Suppressor macrophage (primary cell): ENCODE measurements around the gene MTRFR.
A peak's percentile ranks its signal among the peaks of the same experiment; 100 is the strongest.
"Not testable (repeated sequence)": the region's sequence is repeated elsewhere in the genome, so short reads cannot be mapped to it uniquely, and the experiment has no call there.

Source experiments
- DNase-seq, 4 experiments: peaks; one replicate each; pipeline ENCODE4 v3.0.0-alpha.2; 2020 to 2022

Gene MTRFR

DNA sequence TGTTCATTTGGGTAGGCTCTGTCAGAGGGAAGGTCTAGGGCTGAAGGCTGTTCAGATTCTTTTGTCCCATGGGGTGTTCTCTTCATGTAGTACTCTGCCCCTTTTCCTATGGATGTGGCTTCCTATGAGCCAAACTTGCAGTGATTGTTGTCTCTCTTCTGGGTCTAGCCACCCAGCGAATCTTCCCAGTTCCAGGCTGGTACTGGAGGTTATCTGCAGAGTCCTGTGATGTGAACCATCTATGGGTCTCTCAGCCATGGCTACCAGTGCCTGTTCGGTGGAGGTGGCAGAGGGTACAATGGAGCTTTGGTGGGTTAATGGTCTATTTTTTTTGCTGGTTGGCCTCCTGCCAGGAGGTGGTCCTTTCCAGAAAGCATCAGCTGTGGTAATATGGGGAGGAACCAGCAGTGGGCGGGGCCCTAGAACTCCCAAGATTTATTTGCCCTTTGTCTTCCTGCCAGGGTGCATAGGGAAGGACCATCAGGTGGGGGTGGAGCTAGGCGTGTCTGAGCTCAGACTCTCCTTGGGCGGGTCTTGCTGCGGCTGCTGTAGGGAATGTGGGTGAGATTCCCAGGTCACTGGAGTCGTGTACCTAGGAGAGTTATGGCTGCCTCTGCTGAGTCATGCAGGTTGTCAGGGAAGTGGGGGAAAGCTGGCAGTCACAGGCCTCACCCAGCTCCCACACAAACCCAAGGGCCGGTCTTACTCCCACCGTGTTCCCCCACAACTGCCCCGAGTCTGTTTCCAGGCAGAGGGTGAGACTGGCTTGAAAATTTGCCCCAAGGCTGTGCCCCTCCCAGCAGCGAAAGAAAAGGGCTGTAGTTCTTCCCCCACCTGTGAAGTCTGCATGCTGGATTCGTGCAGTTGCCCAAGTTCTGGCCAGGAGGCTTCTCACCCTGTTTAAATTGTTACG lies 17.5 kb downstream of the MTRFR start:
- peak in 3 of 4 experiments; percentile 5 to 43 (median 20) for DNase-seq

DNA sequence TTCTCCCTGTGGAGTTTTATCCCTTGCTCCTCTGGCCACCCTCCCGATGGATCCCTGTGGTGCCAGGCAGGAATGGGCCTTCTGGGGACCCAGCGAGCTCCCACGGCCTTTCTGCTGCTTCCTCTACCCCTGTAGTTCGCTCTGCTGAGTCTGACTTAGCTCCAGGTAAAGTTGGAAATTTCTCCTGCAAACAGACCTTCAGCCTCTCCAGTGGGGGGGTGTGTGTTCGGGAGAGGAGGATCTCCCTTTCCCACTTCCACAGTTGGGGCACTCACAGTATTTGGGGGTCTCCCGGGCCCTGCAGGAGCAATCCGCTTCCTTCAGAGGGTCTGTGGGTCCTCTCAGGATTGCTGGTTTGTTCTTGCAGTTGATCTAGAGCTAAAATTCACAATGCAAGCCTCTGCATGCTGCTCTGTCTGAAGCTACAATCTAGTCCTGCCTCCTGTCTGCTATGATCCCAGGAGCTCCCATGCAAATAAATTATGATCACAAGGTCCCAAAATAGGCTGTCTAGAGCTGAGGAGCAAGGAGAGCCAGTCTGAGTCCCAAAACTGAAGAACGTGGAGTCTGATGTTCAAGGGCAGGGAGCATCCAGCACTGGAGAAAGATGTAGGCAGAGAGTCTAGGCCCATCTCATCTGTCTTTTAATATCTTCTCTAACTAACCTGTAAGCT lies 18.3 kb downstream of the MTRFR start:
- DNase-seq, result no peak

DNA sequence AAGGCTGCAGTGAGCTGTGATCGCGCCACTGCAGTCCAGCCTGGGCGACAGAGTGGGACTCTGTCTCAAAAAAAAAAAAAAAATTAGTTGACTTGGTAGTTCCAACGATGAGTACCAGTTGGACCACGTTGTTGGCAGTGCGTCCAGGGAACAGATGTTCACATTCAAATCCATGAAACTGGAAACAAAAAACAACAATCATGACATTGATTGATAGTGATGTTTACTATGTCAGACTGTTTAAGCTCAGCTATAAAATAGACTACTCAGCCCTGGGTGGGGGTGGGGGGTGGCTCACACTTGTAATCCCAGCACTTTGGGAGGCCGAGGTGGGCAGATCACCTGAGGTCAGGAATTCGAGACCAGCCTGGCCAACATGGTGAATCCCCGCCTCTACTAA lies 19.1 kb downstream of the MTRFR start:
- DNase-seq, result not testable (repeated sequence)

DNA sequence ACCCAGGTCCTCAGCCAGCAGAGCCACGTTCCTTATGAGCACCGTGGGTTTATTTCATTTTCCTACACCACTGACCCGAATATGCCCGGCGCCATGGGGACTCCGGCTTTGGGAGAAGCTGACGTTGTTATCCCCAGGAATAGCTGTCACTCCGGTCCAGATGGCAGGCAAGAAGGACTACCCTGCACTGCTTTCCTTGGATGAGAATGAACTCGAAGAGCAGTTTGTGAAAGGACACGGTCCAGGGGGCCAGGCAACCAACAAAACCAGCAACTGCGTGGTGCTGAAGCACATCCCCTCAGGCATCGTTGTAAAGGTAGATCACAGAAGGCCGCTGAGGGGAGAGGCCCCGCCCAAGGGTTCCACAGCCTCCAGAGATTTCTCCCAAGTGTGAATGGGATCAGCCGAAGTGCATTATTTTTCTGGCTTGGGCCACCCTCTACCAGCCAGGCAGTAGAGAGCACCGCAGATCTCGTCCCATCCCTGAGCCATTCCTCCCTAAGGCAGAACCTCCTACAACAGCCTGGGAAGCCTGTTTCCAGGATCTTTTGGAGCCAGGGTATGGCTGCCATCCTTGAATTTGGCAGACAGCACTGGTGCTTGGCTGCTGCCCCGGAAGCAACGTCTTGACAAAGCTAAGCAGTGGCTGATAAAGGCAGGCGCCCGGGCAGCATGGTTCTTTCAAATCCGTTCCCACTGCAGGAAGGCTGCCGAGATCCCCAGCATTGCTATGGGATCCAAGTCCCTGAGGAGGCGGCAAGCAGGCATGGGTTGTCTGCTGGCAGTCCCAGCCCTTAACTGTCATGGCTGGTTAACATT lies 20.6 kb downstream of the MTRFR start:
- DNase-seq, result no peak

DNA sequence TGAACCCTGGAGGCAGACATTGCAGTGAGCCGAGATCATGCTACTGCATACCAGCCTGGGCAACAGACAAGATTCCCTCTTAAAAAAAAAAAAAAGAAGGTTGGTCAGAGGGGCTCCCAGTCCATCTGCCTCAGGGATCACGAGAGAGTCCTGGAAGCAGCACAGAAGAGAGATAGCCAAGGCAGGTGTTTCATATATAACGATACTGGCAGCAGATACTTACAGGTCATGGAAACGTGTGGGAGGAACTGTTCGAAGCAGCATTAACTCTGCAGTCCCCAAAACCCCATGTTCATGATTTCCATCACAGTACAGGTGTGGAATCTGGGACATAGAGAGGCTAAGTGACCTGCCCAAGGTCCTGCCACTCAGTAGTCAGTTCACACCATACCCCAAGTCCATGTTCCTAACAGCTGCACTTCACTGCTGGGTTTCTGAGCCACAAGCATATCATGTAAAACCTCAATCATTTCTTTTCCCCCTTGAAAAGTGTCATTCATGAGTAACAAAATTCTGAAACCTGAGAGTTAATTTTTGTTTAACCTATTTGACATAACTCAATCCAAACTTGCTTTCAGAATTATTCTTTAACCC lies 21.7 kb downstream of the MTRFR start:
- DNase-seq, result no peak

DNA sequence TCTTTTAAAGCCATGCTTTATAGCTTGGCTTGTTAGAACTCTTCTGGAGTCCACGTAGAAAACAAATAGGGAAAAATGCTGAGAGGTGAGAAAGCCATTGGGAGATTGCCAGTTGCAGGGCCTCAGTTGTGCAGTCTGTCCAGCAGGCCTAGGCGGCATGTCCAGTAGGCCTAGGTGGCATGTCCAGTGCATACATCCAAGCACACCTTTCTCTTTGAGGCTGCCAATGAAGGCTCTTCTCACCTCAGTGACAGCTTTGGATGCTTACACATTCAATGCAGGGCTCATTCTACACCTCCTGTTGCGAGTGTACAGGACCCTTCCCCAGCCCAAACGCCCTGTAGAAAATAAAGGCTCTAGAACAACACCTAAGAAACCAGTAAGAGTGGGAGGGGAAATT lies 25.4 kb downstream of the MTRFR start:
- no peak for DNase-seq

DNA sequence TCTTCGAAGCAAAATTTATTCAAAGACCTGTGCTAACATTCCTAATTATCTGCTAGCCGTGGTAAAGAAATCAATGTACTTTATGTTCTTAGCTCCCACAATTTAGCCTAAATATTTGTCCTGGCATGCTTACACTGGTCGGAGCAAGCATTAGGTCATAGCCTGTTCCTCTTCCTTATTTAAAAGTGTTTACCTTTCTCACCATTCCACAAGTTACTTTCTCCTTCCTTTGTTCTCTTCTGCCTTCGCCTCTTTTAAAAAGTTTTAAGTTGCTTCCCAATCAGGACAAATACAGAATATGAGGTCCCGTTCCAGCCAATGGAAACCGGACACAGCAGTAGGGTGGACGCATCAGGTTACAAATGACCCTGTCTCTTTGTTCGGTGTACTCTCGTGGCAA lies 26.8 kb downstream of the MTRFR start:
- no peak for DNase-seq

DNA sequence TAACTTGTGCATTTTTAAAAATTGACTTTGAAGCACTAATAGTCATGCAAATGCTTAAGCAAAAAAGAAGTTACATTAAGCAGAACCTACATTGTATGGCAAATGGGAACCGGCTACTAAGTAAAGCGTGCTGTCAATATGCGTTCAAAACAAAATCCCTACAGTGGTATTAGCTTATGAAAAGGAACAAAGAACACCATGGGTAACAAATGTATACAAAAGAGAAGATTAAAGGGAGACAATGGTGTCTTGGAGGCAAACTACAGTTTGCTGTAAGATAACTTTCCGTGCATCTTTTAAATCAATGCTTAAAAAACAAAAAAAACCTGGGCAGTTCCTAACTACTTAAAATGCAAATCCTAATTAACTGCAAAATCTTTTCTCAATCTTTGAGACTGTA lies 28.0 kb downstream of the MTRFR start:
- DNase-seq, result no peak

DNA sequence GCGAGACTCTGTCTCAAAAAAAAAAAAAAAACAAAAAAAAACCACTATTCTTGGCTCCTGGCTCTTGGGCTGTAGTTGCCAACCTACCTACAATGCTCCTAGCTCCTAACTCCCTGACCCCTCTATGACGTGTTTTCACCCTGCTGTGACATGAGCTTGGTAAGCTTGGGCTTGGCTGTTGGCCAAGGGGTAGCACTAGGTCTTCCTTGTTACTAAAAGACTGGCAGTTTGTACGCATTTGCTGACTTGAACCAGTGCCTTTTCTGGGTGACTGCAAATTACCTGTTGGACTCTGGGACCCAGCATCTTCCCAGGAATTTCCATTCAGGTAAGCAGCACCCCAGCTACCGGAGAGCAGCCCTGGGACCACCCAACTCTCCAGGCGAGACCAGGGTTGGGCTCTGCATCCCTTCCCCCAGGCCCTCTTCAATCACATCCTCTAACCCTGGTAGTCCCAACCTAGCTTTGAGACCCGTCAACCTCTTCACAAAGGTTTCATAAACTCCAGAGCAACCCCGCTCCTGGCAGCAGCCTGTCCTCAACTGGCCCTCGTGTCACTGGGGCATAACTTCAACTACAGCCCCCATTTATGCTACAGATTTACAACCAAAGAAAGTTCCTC lies 30.1 kb downstream of the MTRFR start:
- no peak for DNase-seq

DNA sequence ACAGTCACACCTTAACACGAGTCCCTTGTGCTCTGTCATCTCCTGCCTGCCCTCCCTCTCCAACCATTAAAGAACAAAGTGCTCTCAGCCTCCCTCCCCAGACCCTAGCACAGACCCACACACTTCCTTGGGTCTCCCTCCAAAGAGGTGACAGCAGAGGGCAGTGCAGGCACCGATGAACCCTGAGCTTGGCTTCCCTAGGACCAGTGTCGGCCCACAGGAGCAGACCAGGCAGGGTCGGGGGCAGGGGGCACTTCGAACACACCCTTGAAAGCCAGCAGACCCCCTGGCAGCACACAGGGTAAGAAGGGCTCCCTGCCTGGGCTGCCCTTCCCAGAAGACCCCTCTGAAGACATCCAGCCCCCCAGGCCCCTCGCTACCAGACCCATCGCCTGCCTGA lies 31.4 kb downstream of the MTRFR start:
- DNase-seq, result peak in 3 of 4 experiments; percentile 8 to 34 (median 25)

DNA sequence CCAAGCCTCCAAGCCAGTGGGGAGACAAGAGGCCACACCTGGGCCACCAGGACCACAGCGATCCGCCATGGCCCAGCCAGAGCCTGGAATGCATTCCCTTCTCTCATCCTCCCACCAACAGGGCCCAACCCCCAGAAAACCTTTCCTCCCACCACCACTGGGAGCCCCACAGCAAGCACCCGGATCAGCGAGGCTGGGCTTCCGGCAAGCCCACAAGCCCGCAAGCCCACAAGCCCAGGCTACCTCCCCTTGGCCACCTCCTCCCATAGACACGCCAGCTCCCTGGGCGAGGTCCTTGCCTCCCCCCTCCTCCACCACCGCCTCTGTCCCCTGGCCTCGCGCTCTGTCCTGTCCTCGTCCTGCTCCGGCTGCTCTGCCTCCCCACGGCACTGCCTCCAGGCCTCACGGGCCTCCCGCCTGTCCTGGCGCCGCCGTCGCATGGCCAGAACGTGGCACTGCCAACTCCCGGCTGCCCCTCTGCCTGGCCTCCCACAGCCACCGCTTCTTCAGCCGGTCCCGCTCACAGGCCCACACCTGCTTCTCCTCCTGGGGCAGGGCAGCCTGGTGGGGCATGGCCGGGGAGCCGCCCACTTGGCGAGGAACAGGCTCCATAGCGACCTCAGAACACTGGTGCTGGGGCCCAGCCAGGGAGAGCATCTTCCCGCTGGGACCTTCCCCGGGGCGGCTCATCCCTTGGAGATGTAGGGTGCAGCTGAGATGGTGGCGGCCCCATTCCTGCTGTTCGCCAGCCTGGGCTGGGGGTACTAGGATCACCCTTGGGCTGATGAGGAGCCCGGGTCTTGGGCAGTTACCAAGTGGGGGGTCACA lies 32.8 kb downstream of the MTRFR start:
- DNase-seq, result no peak

DNA sequence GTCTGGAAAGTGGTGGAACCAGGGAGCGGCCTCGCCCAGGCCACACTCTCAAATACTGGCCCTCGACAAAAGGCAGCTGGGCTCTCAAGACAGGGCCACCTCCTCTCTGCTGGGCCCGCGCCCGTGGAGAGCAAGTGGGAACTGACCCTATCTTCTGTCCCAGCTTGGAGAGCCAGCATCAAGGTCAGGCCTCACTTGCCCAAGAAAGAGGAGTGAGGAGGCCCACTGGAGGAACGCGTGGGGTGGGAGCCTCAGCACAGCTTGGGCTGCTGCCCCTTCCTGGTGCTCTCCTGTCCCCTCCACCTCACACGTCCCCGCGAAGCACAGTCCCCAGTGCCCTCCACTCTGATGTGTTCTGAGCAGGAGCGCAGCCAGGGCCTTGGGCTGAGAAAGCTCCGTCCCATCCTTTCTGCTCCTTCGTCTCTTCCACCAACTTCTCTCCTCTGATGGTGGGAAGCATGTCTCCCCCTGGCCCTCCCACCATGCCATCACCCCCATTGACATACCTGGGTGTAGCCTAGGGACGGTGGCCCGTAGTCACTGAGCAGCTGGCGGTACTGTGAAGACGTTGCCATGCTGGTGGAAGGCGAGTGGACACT lies 33.5 kb downstream of the MTRFR start:
- no peak for DNase-seq

DNA sequence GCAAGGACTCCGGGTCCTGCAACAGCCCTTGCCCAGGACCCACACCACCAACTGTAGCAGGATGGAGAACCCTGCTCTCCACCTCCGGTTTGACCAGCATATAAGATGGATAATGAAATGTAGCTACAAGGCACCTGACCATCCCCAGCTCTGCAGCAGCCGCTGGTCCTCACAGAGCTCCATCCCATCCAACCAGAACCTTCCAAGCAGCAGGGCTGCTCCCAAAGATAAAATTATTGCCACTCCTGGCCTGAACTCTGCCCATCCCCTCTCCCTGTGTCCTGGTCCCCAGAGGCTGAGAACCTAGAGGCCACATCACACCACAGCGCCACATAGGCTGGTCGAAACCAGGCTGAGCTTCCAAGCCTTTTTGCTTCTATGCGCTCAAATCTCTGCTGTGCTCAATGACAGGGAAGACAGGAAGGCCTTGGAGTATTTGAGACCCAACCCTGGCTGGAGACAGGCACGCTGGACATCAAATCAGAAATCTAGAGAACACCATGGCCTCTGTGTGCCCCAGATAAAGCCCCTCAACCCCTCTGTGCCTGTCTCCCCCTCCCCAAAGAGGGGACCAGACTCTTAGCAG lies 34.2 kb downstream of the MTRFR start:
- DNase-seq, result no peak

DNA sequence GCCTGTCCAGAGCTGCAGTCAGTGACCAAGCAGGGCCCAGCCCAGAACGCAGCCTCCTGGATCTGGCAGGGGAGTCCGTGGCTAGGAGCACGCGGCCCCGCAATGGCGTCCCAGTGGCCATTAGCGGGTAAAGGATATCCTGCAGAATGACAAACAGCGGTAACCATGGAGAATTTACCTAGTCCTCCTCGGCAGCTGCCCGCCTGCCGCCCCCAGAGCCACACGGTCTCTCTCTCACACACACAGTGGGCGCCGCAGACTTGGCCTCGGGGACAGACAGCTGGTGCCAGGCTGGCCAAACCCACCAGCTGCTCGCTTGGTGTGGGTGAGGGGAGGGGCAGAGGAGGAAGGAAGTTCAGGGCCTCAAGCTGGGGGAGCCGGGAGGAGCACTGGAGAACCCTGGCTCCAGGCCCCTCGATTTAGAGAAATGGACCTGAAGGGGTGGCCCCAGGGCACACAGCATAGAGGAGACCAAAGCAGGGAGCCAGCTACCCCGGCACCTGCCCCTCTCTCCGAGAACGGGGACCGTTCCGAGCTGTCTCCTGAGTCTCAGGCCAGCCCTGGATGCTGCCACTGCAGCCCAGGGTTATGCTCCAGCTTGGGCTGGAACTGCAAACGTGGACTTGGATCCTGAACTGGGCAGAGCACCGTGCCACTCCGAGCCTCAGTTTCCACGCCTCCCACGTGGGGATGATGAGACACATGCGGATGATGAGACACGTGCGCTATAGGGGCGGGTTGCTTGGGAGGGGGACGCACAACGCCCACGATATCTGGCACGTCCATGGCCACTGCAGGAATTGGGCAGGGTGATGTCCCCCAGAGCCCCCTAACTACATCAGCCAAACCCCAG lies 35.0 kb downstream of the MTRFR start:
- DNase-seq, result peak; percentile 53 to 76 (median 68)

DNA sequence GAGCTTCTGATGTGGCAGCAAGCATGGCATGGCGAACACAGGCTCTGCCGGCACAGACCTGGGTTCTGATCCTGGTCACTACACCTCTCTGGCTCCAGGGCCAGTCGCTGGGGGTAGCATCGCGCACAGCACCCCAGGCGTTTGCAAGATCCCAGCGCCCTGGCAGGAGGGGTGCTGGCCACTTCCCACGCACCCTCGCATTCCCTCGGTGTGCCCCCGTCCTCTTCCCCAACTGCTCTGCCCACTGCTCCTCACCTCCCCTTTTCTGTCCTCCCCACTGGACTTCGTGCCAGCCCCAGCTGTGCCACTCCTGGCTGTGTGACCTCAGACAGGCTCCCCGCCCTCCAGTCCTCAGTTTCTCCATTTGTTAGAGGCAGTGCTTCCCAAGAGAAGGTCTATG lies 35.6 kb downstream of the MTRFR start:
- DNase-seq, result peak in 2 of 4 experiments; percentile 15 to 31

DNA sequence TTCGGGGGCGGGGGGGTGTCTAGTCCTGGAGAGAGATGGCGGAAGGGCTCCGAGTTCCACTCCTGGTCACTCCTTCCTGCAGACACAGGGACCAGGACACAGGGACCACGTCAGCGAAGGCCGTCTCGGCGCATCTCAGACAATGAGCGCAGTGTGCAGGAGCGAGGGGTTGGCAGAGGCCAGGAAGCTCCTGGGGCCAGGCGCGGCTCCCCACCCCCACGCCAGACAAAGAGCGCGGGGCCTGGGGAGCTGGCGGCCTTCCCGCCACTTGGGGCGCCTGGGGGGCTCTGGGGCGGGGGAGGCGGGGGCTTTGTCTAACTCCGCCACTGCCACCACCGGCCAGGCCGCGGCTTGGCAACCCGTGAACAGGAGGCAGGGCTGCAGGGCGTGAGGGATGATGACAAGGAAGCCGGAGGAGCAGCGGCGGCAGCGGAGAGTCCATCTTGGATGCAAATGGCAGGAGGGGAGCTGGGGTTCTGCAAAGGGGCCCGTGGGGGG lies 36.2 kb downstream of the MTRFR start:
- DNase-seq, result peak; percentile 24 to 66 (median 46)

DNA sequence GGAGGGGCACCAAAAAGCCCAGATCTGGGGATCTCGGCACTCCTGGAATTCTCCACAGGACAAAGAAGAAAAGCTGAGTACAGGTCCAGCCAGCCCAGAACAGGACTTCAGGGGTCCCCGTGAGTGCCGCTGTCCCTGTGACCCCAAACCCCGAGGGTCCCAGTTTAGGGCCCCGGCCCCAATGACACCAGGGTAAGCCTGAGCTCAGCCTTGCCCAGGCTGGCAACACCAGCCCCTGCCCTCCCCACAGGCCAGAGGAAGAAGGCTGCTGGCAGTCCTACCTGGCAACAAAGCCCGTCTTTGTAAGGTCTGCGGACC lies 36.6 kb downstream of the MTRFR start:
- peak in 1 of 4 experiments; percentile 13 for DNase-seq

DNA sequence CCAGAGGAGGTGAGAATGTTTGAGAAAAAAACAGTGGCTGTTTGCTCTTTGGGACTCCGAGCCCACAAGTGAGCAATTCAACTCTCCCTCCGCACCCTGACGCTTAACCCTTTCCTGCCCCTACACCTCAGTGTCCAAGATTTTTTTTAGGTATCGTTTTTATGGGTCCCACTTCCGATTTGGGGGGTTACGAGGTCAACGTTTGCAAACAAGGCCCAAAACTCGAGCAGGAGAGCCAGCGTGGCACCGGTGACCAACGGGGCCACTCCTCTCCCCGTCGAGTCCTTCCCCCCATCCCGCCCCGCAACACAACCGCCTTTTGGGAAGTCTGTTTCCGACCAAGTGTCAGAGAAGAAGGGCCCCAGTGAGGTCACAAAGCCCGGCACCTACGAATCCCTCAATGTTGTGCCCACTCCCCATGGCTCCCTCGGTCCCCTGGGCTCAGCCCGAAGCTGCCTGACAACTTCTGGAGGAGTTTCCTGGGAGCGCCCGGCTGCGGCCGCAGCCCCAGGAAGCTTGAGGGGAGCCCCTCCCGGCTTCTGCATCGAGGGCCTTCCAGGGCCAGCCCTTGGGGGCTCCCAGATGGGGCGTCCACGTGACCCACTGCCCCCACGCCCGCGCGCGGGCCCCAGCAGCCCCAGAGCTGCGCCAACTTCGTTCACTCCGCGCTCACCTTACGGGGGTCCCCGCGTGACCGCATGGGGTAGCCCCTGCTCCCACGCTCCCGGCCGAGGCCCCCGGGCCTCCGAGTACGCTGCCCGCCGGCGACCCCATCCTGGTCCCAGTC lies 37.2 kb downstream of the MTRFR start:
- DNase-seq, result peak; percentile 49 to 69 (median 54)
